ENCODE data around the gene ACOX1. TPM values are rescaled to one million over a fixed set of nuclear protein-coding genes. Genes with fewer than 3 reads are reported as not detected.

Gene ACOX1
- total and polyA plus RNA-seq, 2 of the 13 experiments (the other 11 are each of a cell fraction or from before 2014, with no cell fraction given): 86.4 to 120 TPM

GRCh38 chr17:75983501-75984181 is 4.7 kb upstream of the ACOX1 start:
- ATAC-seq (no peak), FAIRE-seq (no peak), DNase-seq (ENCODE audit: low spot score) (no peak)
- Histone ChIP-seq H4K20me1 (ENCODE audit: insufficient read depth, low read length) (no peaks in the 10 kb centered on the region), H3K9ac (ENCODE audit: insufficient read depth, low read depth, low read length) (no peak overlapping the region), H3K4me2 (ENCODE audit: low read depth, low read length) (no peak overlapping the region), H3K4me3 (replicated peaks in 1 of 3; ENCODE audit: insufficient read depth in 1 of 3, low read depth in 2 of 3, low read length in 3 of 3) (no peak overlapping the region), H3K27me3 (ENCODE audit: control insufficient read depth in 1 of 2, insufficient read depth in 2 of 2, low read length in 2 of 2) (no peaks in the 10 kb centered on the region; a peak in 1 of 5 replicates), H3K4me1 (ENCODE audit: insufficient read depth, low read length) (peaks cover 60% of the 10 kb centered on the region), H3K79me2 (ENCODE audit: insufficient read depth, low read length) (peaks cover 5% of the 10 kb centered on the region), H3K9me3 (ENCODE audit: low read length) (no peaks in the 10 kb centered on the region), H3K36me3 (replicated peaks in 1 of 2; ENCODE audit: control insufficient read depth in 1 of 2, insufficient read depth in 2 of 2, low read length in 2 of 2) (peaks cover 1 to 5% of the 10 kb centered on the region in 2 experiments; a peak in 3 of 5 replicates), H2AFZ (ENCODE audit: low read length) (no peak overlapping the region), H3K27ac (ENCODE audit: extremely low read length, insufficient read depth, low read length) (no peak overlapping the region)
- ChIA-PET CTCF (ENCODE audit: low intra/inter-chr PET ratio, low total read pairs) (no interaction called here), POLR2A (interaction anchor here (1.0 to 11.5 kb wide), 2 partner anchors 16 to 106 kb away, joined by 4 to 481 read pairs; partner anchors contain the start of gene CDK3)
- WGBS (ENCODE audit: low lambda C conversion rate): 79% methylated on average over 6 of the region's 6 CpGs
- in situ Hi-C loops (cut with HindIII; ENCODE audit: extremely low pct_ligation_motif_present, low pct_unique_long_range_greater_than_20kb) (no loop called here), intact Hi-C loops (cut with micrococcal nuclease; ENCODE audit: unreplicated experiment) (no loop called here)
- no TSS peak for BruUV-seq (replicated peaks)
- TF ChIP-seq ZNF766 (CRISPR knock-in tag; IDR thresholded peaks at IDR 0.05; ENCODE audit: borderline replicate concordance) (no peak), FOSL2 (CRISPR knock-in tag; IDR thresholded peaks at IDR 0.05) (0 out of 2 replicates have a peak, but pooled peaks have one; percentile 23), ZGPAT (CRISPR knock-in tag; IDR thresholded peaks at IDR 0.05) (no peak), ZNF788 (CRISPR knock-in tag; IDR thresholded peaks at IDR 0.05; ENCODE audit: borderline replicate concordance) (no peak), FOXO4 (CRISPR knock-in tag; conservative IDR thresholded peaks at IDR 0.05) (0 out of 2 replicates have a peak, but pooled peaks have one; percentile 40), NRL (CRISPR knock-in tag; IDR thresholded peaks at IDR 0.05; ENCODE audit: borderline replicate concordance) (no peak), CENPBD1 (CRISPR knock-in tag; IDR thresholded peaks at IDR 0.05; ENCODE audit: borderline replicate concordance, low read depth) (no peak)
